Activated CD8-positive, alpha-beta T cell treated with anti-CD3 and anti-CD28 coated beads, Interleukin-2, amount 10 ng/mL, durations not matched to agents 7 days and 5 days (primary cell): ENCODE data around the gene NRDC. TPM values are rescaled to one million over a fixed set of nuclear protein-coding genes. Genes with fewer than 3 reads are reported as not detected.
"Not testable (repeated sequence)": the region's sequence is repeated elsewhere in the genome, so short reads cannot be mapped to it uniquely, and the experiment has no call there.

Experiments
- ATAC-seq: fragments of 150-1000 bp; cut with Tn5 transposase; one replicate; pipeline ENCODE4 v1.10.0; 2021; ENCODE audit warnings: moderate library complexity
- CTCF ChIA-PET: fragments of 350-600 bp; sonication (Branson Sonifier 250); formaldehyde crosslinking; loops from one replicate; lab custom pipeline; 2021; ENCODE audit warnings: antibody characterized with exemption; lab: Charles Lee
- POLR2A ChIA-PET: fragments of 350-600 bp; sonication (Branson Sonifier 250); formaldehyde crosslinking; loops from one replicate; lab custom pipeline; 2021; ENCODE audit warnings: antibody characterized with exemption; lab: Charles Lee
- DNase-seq: peaks from one replicate; pipeline ENCODE4 v3.0.0-alpha.2; 2020
- H3K27ac Mint-ChIP-seq: one replicate; pipeline ENCODE4 v1.8.0; 2021; ENCODE audit warnings: mild to moderate bottlenecking, mixed read lengths
- H3K27me3 Mint-ChIP-seq: one replicate; pipeline ENCODE4 v1.8.0; 2021; ENCODE audit warnings: low read depth, mixed read lengths
- H3K36me3 Mint-ChIP-seq: one replicate; pipeline ENCODE4 v1.8.0; 2021; ENCODE audit warnings: low read depth, mixed read lengths
- H3K4me1 Mint-ChIP-seq: one replicate; pipeline ENCODE4 v1.8.0; 2021; ENCODE audit warnings: low read depth, mixed read lengths
- H3K4me3 Mint-ChIP-seq: one replicate; pipeline ENCODE4 v1.8.0; 2021; ENCODE audit warnings: mild to moderate bottlenecking, mixed read lengths
- H3K9me3 Mint-ChIP-seq: one replicate; pipeline ENCODE4 v1.8.0; 2022; ENCODE audit warnings: mixed read lengths; ENCODE audit not compliant: insufficient read depth
- total RNA-seq, 2 experiments: library from RNA; stranded (reverse); gene quantifications; one replicate each; pipeline ENCODE4 v1.2.3, GENCODE V29; 2021

NRDC gene
- total RNA-seq, 2 experiments from 2014 or later: 153 to 157 TPM

DNA sequence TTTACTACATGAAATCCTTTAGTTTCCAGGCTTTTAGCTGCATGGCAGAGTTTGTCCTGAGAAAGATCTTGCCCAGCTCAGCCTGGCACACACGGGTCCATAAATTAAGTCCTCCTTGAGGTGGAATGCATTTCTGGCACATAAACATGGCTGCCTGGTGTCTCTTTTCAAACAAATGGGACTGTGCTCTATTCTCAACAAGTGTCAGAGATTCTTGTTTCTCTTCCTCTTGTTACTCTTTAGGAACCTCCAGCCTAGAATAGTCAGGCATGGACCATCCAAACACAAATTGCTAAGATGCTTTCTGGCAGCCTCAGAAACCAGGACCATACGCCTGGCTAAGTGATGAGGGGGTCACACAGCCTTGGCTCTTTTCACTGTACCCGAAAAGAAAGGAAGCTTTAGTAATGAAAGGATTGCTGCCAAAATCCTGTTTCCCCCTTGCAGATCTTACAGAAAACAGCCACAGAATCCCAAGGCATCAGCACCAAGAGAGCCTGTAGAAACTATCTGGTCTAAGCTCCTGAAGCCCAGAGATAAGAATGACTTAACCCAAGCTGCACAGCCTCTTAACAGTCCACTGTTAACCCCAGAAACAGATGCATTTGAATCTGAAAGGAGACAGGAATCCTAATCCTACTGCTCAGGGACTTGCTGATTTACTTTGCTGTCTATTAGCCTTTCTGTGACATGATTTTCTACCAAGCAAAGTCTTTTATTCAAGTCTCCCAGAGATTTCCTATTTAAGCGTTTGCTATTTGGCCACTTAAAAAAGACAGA, 31.9 kb upstream of the NRDC start:
- ChIA-PET CTCF (interaction anchor here (3.3 kb wide), 1 partner anchor 13 kb away, joined by 13 read pairs; no protein-coding TSS in a partner anchor), POLR2A (no interaction called here)
- no peak for ATAC-seq
- Mint-ChIP-seq H3K36me3 (no peaks in the 10 kb centered on the region), H3K9me3 (no peaks in the 10 kb centered on the region), H3K4me1 (peaks cover 12% of the 10 kb centered on the region), H3K27me3 (peaks cover 20% of the 10 kb centered on the region), H3K4me3 (no peak overlapping the region), H3K27ac (no peak overlapping the region)
- no peak for DNase-seq

GRCh38 chr1:51908499-51908898, 30.0 kb upstream of the NRDC start:
- POLR2A ChIA-PET: no interaction called here
- Mint-ChIP-seq H3K4me1 (peaks cover 12% of the 10 kb centered on the region), H3K27me3 (peaks cover 16% of the 10 kb centered on the region), H3K27ac (no peak overlapping the region), H3K36me3 (no peaks in the 10 kb centered on the region), H3K9me3 (no peaks in the 10 kb centered on the region), H3K4me3 (no peak overlapping the region)
- DNase-seq (no peak), ATAC-seq (no peak)
- CTCF ChIA-PET: interaction anchor here (1.2 kb wide), 1 partner anchor 10 kb away, joined by 3 read pairs; no protein-coding TSS in a partner anchor

DNA sequence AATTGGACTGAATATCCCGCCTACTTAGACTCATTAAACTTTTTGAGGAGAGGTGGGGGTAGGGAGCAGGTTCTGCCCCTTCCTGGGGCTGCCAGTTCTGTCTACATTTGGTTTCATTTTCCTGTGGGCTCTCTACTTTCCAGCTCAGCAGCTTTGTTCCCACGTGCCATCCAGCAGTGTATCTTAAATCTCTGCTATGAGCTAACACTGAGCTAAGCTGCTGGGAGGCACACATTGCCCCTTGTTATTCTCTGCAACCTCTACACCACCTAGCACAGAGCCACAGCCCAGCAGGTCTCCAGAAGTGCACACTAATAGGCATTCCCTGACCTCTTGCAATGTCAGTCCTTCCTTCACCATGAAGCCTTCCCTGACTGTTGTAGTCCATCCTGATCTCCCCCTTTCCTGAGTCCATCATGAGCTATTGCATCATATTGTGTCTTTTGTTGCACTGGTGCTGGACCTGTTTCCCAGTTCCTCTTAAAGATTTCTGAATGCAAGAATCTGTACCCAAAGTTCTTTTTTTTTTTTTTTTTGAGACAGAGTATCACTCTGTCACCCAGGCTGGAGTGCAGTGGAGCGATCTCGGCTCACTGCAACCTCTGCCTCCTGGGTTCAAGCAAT, 28.7 kb upstream of the NRDC start:
- no peak for ATAC-seq
- no peak overlapping the region for H3K27ac Mint-ChIP-seq
- no peaks in the 10 kb centered on the region for H3K9me3 Mint-ChIP-seq
- ChIA-PET POLR2A (no interaction called here), CTCF (interaction anchor here (1.2 kb wide), 1 partner anchor 10 kb away, joined by 5 read pairs; no protein-coding TSS in a partner anchor)
- no peak overlapping the region for H3K4me3 Mint-ChIP-seq
- peaks cover 20% of the 10 kb centered on the region for H3K27me3 Mint-ChIP-seq
- H3K4me1 Mint-ChIP-seq: peaks cover 12% of the 10 kb centered on the region
- no peak for DNase-seq
- no peaks in the 10 kb centered on the region for H3K36me3 Mint-ChIP-seq

DNA sequence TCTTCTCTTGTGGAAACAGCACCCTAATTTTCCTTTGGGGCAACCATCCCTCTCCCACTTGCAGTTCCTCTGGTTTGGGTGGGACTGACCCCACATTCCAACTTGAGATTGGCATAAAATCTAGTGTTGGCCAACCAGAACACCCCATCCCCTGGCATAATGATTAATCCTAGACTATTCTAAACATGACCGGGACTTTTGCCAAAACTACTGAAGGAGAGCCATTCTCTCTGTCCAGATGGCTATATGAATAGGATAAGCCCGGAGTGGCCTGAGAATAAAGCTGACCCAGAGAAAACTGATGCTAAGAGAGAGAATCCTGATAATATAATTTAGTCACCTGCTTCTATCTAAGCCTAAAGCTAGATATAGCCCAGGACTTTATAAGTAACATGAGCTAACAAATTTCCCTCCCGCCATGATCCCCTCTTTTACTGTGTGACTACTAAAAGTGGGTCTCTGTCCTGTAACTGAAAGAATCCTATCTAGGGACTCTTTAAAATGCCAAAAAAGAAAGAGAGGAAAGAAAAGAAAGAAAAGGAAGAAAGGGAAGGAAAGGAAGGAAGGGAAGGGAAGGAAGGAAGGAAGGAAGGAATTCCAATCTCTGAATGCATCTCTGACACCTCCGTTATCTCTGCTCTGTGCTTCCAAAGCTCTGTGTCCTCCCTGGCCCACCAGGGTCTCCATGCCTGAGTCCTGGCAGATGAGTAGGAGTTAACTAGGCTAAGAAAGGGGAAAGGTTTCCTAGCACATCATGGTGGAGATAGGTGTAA, 28.0 kb upstream of the NRDC start:
- DNase-seq (no peak), ATAC-seq (no peak)
- Mint-ChIP-seq H3K27ac (peak overlapping the region; percentile 13), H3K36me3 (no peaks in the 10 kb centered on the region), H3K4me1 (peaks cover 12% of the 10 kb centered on the region), H3K4me3 (no peak overlapping the region), H3K27me3 (peaks cover 20% of the 10 kb centered on the region), H3K9me3 (no peaks in the 10 kb centered on the region)
- POLR2A ChIA-PET: no interaction called here
- CTCF ChIA-PET: interaction anchor here (1.2 kb wide), 1 partner anchor 10 kb away, joined by 3 read pairs; no protein-coding TSS in a partner anchor

GRCh38 chr1:51902456-51902855, 23.9 kb upstream of the NRDC start:
- ATAC-seq (no peak), DNase-seq (no peak)
- Mint-ChIP-seq H3K27me3 (peaks cover 19% of the 10 kb centered on the region), H3K4me1 (peaks cover 7% of the 10 kb centered on the region), H3K9me3 (no peaks in the 10 kb centered on the region), H3K4me3 (no peak overlapping the region), H3K27ac (no peak overlapping the region), H3K36me3 (no peaks in the 10 kb centered on the region)
- POLR2A ChIA-PET: no interaction called here
- CTCF ChIA-PET: no interaction called here

GRCh38 chr1:51901151-51901550, 22.6 kb upstream of the NRDC start:
- POLR2A ChIA-PET: no interaction called here
- CTCF ChIA-PET: interaction anchor here (0.5 to 0.6 kb wide), 2 partner anchors 24 to 102 kb away, joined by 3 read pairs; no protein-coding TSS in a partner anchor
- H3K4me3 Mint-ChIP-seq: no peak overlapping the region

GRCh38 chr1:51899022-51899421, 20.5 kb upstream of the NRDC start:
- CTCF ChIA-PET: interaction anchor here (3.0 kb wide), 1 partner anchor 15 kb away, joined by 22 read pairs; no protein-coding TSS in a partner anchor
- POLR2A ChIA-PET: no interaction called here

More at GRCh38 chr1:51901151-51901550, 22.6 kb upstream of the NRDC start:
- H3K36me3 Mint-ChIP-seq: no peaks in the 10 kb centered on the region
- H3K27me3 Mint-ChIP-seq: peaks cover 26% of the 10 kb centered on the region
- no peak overlapping the region for H3K27ac Mint-ChIP-seq
- no peaks in the 10 kb centered on the region for H3K9me3 Mint-ChIP-seq
- peaks cover 2% of the 10 kb centered on the region for H3K4me1 Mint-ChIP-seq
- DNase-seq (no peak), ATAC-seq (no peak)

GRCh38 chr1:51898090-51898734, 19.7 kb upstream of the NRDC start:
- Mint-ChIP-seq H3K4me3 (no peak overlapping the region), H3K27ac (no peak overlapping the region), H3K27me3 (peaks cover 32% of the 10 kb centered on the region), H3K36me3 (no peaks in the 10 kb centered on the region), H3K9me3 (no peaks in the 10 kb centered on the region), H3K4me1 (peaks cover 2% of the 10 kb centered on the region)
- CTCF ChIA-PET: interaction anchor here (0.7 to 3.1 kb wide), 15 partner anchors 9 to 790 kb away, joined by 3 to 23 read pairs (median 5); no protein-coding TSS in a partner anchor
- DNase-seq: no peak
- no peak for ATAC-seq
- POLR2A ChIA-PET: no interaction called here

More at GRCh38 chr1:51899022-51899421, 20.5 kb upstream of the NRDC start:
- no peaks in the 10 kb centered on the region for H3K9me3 Mint-ChIP-seq
- peaks cover 2% of the 10 kb centered on the region for H3K4me1 Mint-ChIP-seq
- H3K36me3 Mint-ChIP-seq: no peaks in the 10 kb centered on the region
- H3K27me3 Mint-ChIP-seq: peaks cover 33% of the 10 kb centered on the region
- no peak overlapping the region for H3K27ac Mint-ChIP-seq
- H3K4me3 Mint-ChIP-seq: no peak overlapping the region
- ATAC-seq: no peak
- DNase-seq: no peak

GRCh38 chr1:51897699-51898031, 19.1 kb upstream of the NRDC start:
- H3K27ac Mint-ChIP-seq: no peak overlapping the region
- no peaks in the 10 kb centered on the region for H3K9me3 Mint-ChIP-seq
- ChIA-PET POLR2A (interaction anchor here (1.7 kb wide), 1 partner anchor 18 kb away, joined by 3 read pairs; no protein-coding TSS in a partner anchor), CTCF (interaction anchor here (0.6 to 3.1 kb wide), 19 partner anchors 10 to 453 kb away, joined by 3 to 23 read pairs (median 4); no protein-coding TSS in a partner anchor)
- peaks cover 34% of the 10 kb centered on the region for H3K27me3 Mint-ChIP-seq
- H3K36me3 Mint-ChIP-seq: no peaks in the 10 kb centered on the region
- peaks cover 2% of the 10 kb centered on the region for H3K4me1 Mint-ChIP-seq
- ATAC-seq (no peak), DNase-seq (no peak)
- no peak overlapping the region for H3K4me3 Mint-ChIP-seq

DNA sequence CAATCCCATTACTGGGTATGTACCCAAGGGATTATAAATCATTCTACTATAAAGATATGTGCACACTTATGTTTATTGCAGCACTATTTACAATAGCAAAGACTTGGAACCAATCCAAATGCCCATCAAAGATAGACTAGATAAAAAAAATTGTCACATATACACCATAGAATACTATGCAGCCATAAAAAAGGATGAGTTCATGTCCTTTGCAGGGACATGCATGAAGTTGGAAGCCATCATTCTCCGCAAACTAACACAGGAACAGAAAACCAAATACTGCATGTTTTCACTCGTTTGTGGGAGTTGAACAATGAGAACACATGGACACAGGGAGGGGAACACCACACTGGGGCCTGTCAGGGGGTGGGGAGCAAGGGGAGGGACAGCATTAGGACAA, 16.2 kb upstream of the NRDC start:
- CTCF ChIA-PET, DNase-seq, ATAC-seq, H3K4me3 Mint-ChIP-seq, H3K36me3 Mint-ChIP-seq, H3K9me3 Mint-ChIP-seq, H3K27ac Mint-ChIP-seq, POLR2A ChIA-PET, H3K4me1 Mint-ChIP-seq: not testable (repeated sequence)
- peaks cover 42% of the 10 kb centered on the region for H3K27me3 Mint-ChIP-seq

- H3K27ac Mint-ChIP-seq: no peak overlapping the region
- POLR2A ChIA-PET: interaction anchor here (1.0 to 1.7 kb wide), 3 partner anchors 9 to 155 kb away, joined by 3 to 6 read pairs (median 3); partner anchors contain the start of gene KTI12
- no peaks in the 10 kb centered on the region for H3K9me3 Mint-ChIP-seq
- no peak for ATAC-seq
- H3K27me3 Mint-ChIP-seq: peaks cover 9% of the 10 kb centered on the region
- peaks cover 35% of the 10 kb centered on the region for H3K4me1 Mint-ChIP-seq
- no peak overlapping the region for H3K4me3 Mint-ChIP-seq
- DNase-seq: no peak
- CTCF ChIA-PET: no interaction called here
- peaks cover 23% of the 10 kb centered on the region for H3K36me3 Mint-ChIP-seq
Observed at GRCh38 chr1:51878308-51878615, 265 bp downstream of the NRDC start.
